ENCODE data around the gene TRIM54.
"Not testable (repeated sequence)": the region's sequence is repeated elsewhere in the genome, so short reads cannot be mapped to it uniquely, and the experiment has no call there.

Gene TRIM54

GRCh38 chr2:27261241-27261925 is 20.8 kb upstream of the TRIM54 start:
- DNase-seq: no peak

GRCh38 chr2:27261926-27262298 is 20.3 kb upstream of the TRIM54 start:
- no peak for DNase-seq

- DNase-seq: no peak
These were observed 19.6 kb upstream of the TRIM54 start, which contains the start of gene SLC30A3 for GRCh38 chr2:27262379-27263286. SLC30A3 (minus strand) TSS chr2:27263047; CDS start chr2:27262906, 141 bp downstream.

- no peak for DNase-seq
These were observed 18.7 kb upstream of the TRIM54 start for GRCh38 chr2:27263287-27264252.

- DNase-seq: no peak
These were observed 17.9 kb upstream of the TRIM54 start for GRCh38 chr2:27264253-27264752.

GRCh38 chr2:27264753-27265535 is 17.3 kb upstream of the TRIM54 start:
- DNase-seq: peak; percentile 19

GRCh38 chr2:27265536-27265870 is 16.7 kb upstream of the TRIM54 start:
- no peak for DNase-seq

- DNase-seq: not testable (repeated sequence)
These were observed 13.9 kb upstream of the TRIM54 start for GRCh38 chr2:27268296-27268695.

GRCh38 chr2:27270131-27270530 is 12.1 kb upstream of the TRIM54 start:
- no peak for DNase-seq

GRCh38 chr2:27270670-27271069 is 11.6 kb upstream of the TRIM54 start:
- DNase-seq: no peak

GRCh38 chr2:27271631-27272340 is 10.4 kb upstream of the TRIM54 start:
- DNase-seq: no peak

- not testable (repeated sequence) for DNase-seq
These were observed 9.4 kb upstream of the TRIM54 start for GRCh38 chr2:27272537-27273522.

- DNase-seq: no peak
These were observed 6.7 kb upstream of the TRIM54 start, which contains the start of gene DNAJC5G for GRCh38 chr2:27275211-27276150. DNAJC5G (plus strand) TSS chr2:27275433; CDS start chr2:27276729, 1,296 bp downstream.

GRCh38 chr2:27278010-27278409 is 4.2 kb upstream of the TRIM54 start:
- DNase-seq: no peak

- no peak for DNase-seq
These were observed 1.4 kb upstream of the TRIM54 start for GRCh38 chr2:27280826-27281225.

- no peak for DNase-seq
These were observed 787 bp upstream of the TRIM54 start for GRCh38 chr2:27281442-27281841.

GRCh38 chr2:27282892-27283291 is 663 bp downstream of the TRIM54 start:
- no peak for DNase-seq

- no peak for DNase-seq
These were observed 2.8 kb downstream of the TRIM54 start for GRCh38 chr2:27284996-27285395.

- DNase-seq: no peak
These were observed 3.3 kb downstream of the TRIM54 start for GRCh38 chr2:27285481-27285880.

Measured in NCI-H526 treated with DMSO at 0.1 percent for 48 hours (cell line).